ENCODE results near the gene ARHGAP24.
"Not testable (repeated sequence)": the region's sequence is repeated elsewhere in the genome, so short reads cannot be mapped to it uniquely, and the experiment has no call there.

Gene ARHGAP24

DNA sequence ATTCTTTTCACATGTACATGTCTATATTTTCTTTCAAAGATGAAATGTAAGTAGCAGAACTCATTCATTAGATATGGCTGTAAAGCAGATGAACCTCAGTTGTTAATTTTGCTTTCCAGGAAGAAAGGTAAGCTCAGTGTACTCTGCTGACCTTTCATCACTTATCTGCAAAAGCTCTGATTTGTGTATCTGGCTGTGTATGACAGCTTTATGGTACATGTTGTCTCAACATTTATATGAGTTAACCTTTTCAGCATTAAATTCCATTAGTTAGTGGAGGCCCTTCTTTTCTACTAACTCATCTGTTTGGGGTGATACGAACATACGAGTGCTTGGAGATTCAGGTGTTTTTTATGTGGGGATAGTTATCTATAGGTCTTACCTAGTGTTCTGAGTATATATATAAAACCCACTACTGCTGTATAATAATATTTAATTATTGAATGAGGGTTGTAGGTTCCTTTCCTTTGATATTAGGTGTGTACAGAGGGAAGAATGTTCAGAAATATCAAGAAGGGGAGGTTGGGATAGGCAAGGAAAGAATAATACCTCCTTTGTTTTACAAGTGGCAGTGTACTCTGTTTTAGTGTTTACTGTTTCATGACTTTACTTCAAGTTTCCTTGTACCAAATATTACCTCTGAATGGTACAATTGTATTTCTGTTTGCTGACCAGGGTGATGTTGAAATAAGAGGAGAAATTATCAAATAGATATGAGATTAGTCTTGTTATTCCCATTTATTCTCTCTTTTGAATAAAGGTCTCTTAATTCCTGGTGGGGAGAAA, 395.5 kb downstream of the ARHGAP24 start:
- no peak for DNase-seq

DNA sequence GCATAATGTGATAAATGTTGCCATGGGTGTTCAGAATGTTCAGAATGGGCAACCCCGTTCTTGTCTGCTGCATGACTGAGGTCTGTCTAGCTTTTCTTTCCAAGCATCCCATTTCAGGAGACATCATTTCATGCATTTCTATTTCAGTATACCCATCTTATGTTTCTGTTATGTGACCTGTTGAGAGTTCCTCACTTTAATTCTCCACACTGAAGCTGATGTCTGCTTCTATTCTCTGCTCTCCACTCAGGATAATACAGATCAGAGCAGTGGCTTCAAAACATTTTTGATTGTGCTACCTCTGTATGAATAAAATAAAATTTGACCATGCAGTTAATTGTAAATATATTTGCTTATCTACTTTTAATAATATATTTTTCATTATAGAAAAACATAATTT, 398.6 kb downstream of the ARHGAP24 start:
- no peak for DNase-seq

GRCh38 chr4:85879518-85879917, 404.6 kb downstream of the ARHGAP24 start:
- DNase-seq = no peak

GRCh38 chr4:85883180-85883579, 408.2 kb downstream of the ARHGAP24 start:
- no peak for DNase-seq

- no peak for DNase-seq
Observed at GRCh38 chr4:85884251-85884650, 409.3 kb downstream of the ARHGAP24 start.

DNA sequence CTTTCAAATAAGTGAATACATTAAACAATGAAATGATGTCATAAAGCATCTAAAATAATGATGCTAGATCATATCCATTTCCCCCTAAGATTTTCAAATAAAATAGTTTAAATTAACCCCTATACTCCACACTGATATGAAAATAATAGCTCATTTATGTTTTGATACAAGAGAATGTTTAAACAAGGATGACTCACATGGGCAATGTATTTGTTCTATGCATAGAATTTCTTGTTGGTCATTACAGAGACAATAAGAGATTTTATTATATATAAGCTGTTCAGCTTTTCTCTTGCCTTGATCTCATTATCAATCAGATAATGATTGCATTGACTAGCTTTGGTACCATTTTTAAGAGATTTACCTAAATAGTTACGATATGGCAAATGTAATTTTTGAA, 411.7 kb downstream of the ARHGAP24 start:
- no peak for DNase-seq

GRCh38 chr4:85889314-85889713, 414.4 kb downstream of the ARHGAP24 start:
- no peak for DNase-seq

- DNase-seq = no peak
Observed at GRCh38 chr4:85895755-85896154, 420.8 kb downstream of the ARHGAP24 start.

DNA sequence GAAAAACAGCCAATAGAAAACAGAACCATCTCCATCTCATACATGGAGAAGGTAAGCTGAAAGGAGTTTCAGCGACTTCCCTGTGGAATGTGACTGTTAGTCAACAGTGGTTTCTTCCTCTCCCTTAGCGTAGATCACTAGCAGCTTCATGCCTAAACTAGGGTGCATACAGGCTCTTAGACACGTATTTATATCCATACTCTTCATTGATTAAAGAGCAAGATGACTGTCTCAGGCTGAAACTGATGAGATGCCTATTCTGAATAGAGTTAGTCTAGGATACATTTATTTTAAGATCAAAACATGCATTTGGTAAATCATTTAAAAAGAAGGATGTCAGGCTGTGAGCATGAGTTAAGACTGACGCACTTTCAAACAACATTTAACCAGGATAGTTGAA, 423.3 kb downstream of the ARHGAP24 start:
- DNase-seq = no peak

DNA sequence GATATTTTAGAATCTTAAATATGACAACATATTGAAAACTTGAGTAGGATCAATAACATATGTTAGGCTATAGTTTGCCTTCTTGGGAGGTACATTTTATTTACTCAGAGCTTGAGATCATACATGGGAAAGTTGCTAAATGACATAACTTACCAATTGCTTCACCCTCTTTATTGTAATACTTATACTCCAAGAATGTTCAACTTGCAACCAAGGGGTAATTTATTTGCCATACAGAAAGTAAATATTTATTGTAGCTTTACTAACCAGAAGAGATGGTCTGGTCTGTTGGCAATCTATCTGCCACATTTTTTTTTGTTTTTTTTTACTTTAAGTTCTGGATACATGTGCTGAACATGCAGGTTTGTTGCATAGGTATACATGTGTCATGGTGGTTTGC, 426.6 kb downstream of the ARHGAP24 start:
- no peak for DNase-seq

DNA sequence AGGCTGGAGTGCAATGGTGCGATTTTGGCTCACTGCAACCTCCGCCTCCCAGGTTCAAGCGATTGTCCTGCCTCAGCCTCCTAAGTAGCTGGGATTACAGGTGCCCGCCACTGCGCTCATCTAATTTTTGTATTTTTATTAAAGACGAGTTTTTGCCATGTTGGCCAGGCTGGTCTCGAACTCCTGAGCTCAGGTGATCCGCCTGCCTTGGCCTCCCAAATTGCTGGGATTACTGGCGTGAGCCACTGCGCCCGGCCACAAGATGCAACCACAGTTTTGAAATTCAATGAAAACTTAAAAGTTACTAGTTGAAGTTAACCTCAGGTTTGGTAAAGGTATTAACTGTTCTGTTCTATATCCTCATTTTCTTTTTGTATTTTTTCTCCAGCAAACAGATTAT, 427.7 kb downstream of the ARHGAP24 start:
- DNase-seq = not testable (repeated sequence)

DNA sequence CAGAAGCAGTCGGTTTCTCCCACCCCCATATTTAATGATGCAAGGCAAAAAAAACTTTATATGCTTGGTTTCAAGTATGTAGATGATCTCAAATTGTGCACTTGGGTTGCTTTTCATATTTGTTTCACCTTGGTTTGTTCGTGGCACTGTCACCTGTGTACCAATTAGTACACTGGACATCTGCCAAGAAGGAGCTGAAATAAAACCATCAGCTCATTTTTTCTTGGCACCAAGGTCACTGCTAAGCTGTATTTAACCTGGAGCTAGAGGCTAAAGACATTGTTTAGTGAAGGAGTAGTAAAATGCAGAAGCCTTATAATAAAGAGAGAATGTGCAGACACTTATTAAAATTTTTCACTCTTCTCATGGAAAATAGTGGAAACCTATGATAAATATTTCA, 430.8 kb downstream of the ARHGAP24 start:
- DNase-seq = no peak

DNA sequence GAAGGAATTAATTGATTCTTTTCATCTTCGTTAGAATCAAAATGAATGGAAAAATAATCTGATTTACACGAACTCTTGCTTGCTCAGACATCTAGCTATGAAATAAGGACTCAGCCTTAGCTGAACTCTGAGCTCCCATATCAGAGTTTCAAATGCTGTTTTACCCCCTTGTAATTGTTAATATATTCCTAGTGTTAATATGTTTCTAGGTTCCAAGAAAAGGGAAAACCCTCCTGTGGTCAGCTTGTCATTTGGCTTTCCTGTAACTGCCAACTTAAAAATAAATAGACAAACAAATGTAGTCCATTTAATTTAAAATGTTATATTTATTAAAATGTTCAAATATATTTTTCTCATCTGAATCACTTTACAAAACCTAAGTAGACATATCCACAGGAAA, 432.1 kb downstream of the ARHGAP24 start:
- no peak for DNase-seq

GRCh38 chr4:85909851-85910250, 434.9 kb downstream of the ARHGAP24 start:
- no peak for DNase-seq

DNA sequence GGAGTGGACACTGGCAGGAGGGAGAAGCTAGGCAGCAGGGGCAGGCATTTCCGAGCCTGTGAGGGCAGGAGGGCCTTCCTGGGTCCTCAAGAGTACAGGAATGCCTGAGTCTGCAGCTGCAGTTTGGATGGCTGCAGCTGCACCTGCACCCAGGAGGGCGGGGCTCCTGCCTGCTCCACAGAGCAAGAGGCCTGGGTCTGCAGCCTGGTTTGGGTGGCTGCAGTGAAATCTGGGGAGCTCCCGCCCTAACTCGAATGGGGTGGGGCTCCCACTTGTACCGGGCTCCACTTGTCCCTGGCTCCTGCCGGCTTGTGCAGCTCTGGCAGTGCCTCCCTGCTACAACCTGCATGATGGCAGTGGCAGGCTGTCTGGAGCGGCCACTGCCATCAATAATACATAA, 436.0 kb downstream of the ARHGAP24 start:
- DNase-seq = no peak

DNA sequence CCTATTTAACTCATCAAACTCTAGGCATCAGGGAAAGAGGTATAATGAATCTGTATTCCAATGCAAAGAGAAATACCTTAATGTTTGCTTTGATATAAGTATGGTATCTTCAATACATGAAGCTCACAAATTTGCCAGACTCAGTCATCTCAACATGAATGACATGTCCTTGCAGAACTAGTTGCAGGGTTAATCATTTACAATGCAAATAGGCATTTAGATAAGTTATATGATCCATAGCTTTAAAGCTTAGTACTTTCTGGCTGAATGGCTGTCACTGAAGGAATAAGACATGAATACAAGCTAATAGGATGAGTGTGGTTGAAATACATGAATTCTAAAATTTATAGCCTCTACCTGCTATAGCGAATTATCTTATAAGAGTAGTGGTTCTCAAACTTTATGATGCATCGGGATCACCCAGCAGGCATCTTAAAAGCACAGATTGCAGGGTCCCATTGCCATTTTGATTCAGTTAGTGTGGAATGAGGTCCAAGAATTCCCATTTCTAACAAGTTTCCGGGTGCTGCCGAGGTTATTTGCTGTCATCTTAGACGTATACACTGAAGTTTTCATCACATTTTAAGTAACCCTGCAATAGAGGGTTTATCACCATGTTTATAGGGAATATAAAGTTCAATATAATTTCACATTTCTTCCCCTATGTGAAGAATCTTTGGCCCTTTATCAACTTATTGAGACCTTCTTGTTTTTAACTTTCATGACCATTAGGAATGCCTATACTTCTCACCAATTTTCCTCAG, 439.2 kb downstream of the ARHGAP24 start:
- DNase-seq = no peak

- not testable (repeated sequence) for DNase-seq
Observed at GRCh38 chr4:85915570-85915969, 440.6 kb downstream of the ARHGAP24 start.

- DNase-seq = no peak
Observed at GRCh38 chr4:85919200-85919887, 444.4 kb downstream of the ARHGAP24 start.

- no peak for DNase-seq
Observed at GRCh38 chr4:85925071-85925470, 450.1 kb downstream of the ARHGAP24 start.

DNA sequence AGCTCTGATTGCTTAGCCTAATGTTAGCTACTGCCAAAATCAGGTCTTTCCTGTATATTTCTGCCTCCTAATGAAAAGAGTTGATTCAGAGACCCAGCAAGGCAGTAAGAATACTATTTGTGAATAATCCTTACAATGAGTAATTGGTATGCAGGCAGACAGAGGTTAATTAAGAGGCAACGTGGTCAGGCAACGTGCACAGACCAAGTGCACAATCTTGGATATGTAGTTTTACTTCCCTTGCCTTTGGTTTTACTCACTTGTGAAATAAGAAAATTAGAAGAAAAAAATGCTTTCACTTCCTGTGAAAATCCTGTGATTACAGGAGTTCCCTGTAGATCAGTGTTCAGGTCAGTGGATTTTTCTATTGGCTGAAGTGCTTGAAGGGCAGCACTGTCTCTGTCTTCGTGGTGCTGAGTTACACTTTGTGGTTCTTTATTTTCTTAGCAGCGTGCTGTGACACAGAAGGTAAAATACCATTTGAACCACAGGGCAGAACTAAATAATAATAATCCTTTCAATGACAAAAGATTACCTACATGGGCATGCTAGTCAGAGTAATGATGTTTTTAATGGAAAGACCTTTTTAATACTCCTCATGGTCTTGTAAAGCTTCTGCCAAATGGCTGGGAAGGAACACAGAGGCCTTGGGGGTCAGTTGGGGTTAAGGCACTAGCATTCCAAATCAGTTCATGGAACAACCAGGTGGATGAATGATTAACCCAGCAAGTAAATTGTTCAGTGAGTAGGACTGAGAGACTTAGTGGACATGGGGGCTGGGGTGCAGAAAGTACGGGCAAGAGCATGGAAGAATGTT, 454.0 kb downstream of the ARHGAP24 start:
- DNase-seq = no peak

- DNase-seq = no peak
Observed at GRCh38 chr4:85929961-85930665, 455.2 kb downstream of the ARHGAP24 start.

Measured in activated T-cell treated with anti-CD3 and anti-CD28 coated beads, Interleukin-2, amount 50 U/mL, for 1 hour (primary cell).